ENCODE results near the gene NUDT8.

NUDT8 gene

GRCh38 chr11:67629386-67630227, at the start of gene NUDT8:
Gene NUDT8 (minus strand): TSS chr11:67629937. CDS start chr11:67629911, 26 bp downstream.
- peak; percentile 73 to 77 for DNase-seq (ENCODE audit: extremely low read depth in 1 of 2, low read depth in 1 of 2)

GRCh38 chr11:67675058-67675747, 45.5 kb upstream of the NUDT8 start:
- DNase-seq (ENCODE audit: extremely low read depth in 1 of 2, low read depth in 1 of 2), result no peak

GRCh38 chr11:67674442-67674871, 44.7 kb upstream of the NUDT8 start, which contains the start of gene ALDH3B2:
Gene ALDH3B2 (minus strand): TSS chr11:67674623. CDS start chr11:67666935, 7,688 bp downstream.
- DNase-seq (ENCODE audit: extremely low read depth in 1 of 2, low read depth in 1 of 2), result no peak

- DNase-seq (ENCODE audit: extremely low read depth in 1 of 2, low read depth in 1 of 2), result no peak
These were observed 44.2 kb upstream of the NUDT8 start for GRCh38 chr11:67673902-67674301.

- DNase-seq (ENCODE audit: extremely low read depth in 1 of 2, low read depth in 1 of 2), result no peak
These were observed 43.6 kb upstream of the NUDT8 start for GRCh38 chr11:67673358-67673757.

GRCh38 chr11:67671211-67671520, 41.4 kb upstream of the NUDT8 start:
- no peak for DNase-seq (ENCODE audit: extremely low read depth in 1 of 2, low read depth in 1 of 2)

- DNase-seq (ENCODE audit: extremely low read depth in 1 of 2, low read depth in 1 of 2), result no peak
These were observed 40.8 kb upstream of the NUDT8 start for GRCh38 chr11:67670316-67671210.

GRCh38 chr11:67668192-67668551, 38.4 kb upstream of the NUDT8 start:
- no peak for DNase-seq (ENCODE audit: extremely low read depth in 1 of 2, low read depth in 1 of 2)

- no peak for DNase-seq (ENCODE audit: extremely low read depth in 1 of 2, low read depth in 1 of 2)
These were observed 37.9 kb upstream of the NUDT8 start for GRCh38 chr11:67667490-67668191.

GRCh38 chr11:67666676-67667489, 37.1 kb upstream of the NUDT8 start:
- no peak for DNase-seq (ENCODE audit: extremely low read depth in 1 of 2, low read depth in 1 of 2)

- DNase-seq (ENCODE audit: extremely low read depth in 1 of 2, low read depth in 1 of 2), result no peak
These were observed 36.5 kb upstream of the NUDT8 start for GRCh38 chr11:67666303-67666645.

GRCh38 chr11:67665541-67666302, 36.0 kb upstream of the NUDT8 start:
- DNase-seq (ENCODE audit: extremely low read depth in 1 of 2, low read depth in 1 of 2), result no peak

GRCh38 chr11:67664696-67665540, 35.2 kb upstream of the NUDT8 start:
- no peak for DNase-seq (ENCODE audit: extremely low read depth in 1 of 2, low read depth in 1 of 2)

GRCh38 chr11:67664213-67664585, 34.5 kb upstream of the NUDT8 start:
- no peak for DNase-seq (ENCODE audit: extremely low read depth in 1 of 2, low read depth in 1 of 2)

- DNase-seq (ENCODE audit: extremely low read depth in 1 of 2, low read depth in 1 of 2), result no peak
These were observed 33.9 kb upstream of the NUDT8 start for GRCh38 chr11:67663532-67664212.

GRCh38 chr11:67662835-67663531, 33.2 kb upstream of the NUDT8 start:
- DNase-seq (ENCODE audit: extremely low read depth in 1 of 2, low read depth in 1 of 2), result no peak

GRCh38 chr11:67662142-67662834, 32.6 kb upstream of the NUDT8 start:
- no peak for DNase-seq (ENCODE audit: extremely low read depth in 1 of 2, low read depth in 1 of 2)
